CD14-positive monocyte (primary cell): ENCODE results near the gene C1QTNF1. TPM values are rescaled to one million over a fixed set of nuclear protein-coding genes. Genes with fewer than 3 reads are reported as not detected.

ENCODE experiments used
- DNase-seq, 3 donors: peaks; one replicate each; pipeline ENCODE4 v3.0.0-alpha.2; 2011 to 2022
- H2AFZ ChIP-seq: 2 replicates; pipeline ENCODE4 v1.6.0; 2012; ENCODE audit warnings: mild to moderate bottlenecking, low read depth, low read length, inconsistent platforms; ENCODE audit not compliant: insufficient read depth, poor library complexity, severe bottlenecking
- H3K27ac ChIP-seq, 2 donors: 1 replicate in 1 of 2; 2 replicates in 1 of 2; pipeline ENCODE4 v1.5.1; 2012 to 2013; ENCODE audit warnings: low read length in 2 of 2, control low read depth in 1 of 2, inconsistent platforms in 1 of 2, low read depth in 1 of 2, mild to moderate bottlenecking in 1 of 2
- H3K27me3 ChIP-seq, 2 donors: one replicate each; pipeline versions ENCODE4 v1.6.0 to v1.6.1; 2011 to 2013; ENCODE audit warnings: low read length in 2 of 2; ENCODE audit not compliant: control insufficient read depth in 2 of 2, insufficient read depth in 2 of 2
- H3K36me3 ChIP-seq, 2 donors: replicated peaks in 1 of 2; 1 replicate in 1 of 2; 2 replicates in 1 of 2; pipeline versions ENCODE4 v1.5.1 to v1.6.1; 2012 to 2013; ENCODE audit warnings: low read length in 2 of 2, control low read depth in 1 of 2, inconsistent platforms in 1 of 2, mild to moderate bottlenecking in 1 of 2; ENCODE audit not compliant: insufficient read depth in 2 of 2, control insufficient read depth in 1 of 2
- H3K4me1 ChIP-seq, 2 donors: 1 replicate in 1 of 2; 2 replicates in 1 of 2; pipeline versions ENCODE4 v1.5.1 to v1.6.1; 2012 to 2013; ENCODE audit warnings: low read length in 2 of 2, control low read depth in 1 of 2, inconsistent platforms in 1 of 2, mild to moderate bottlenecking in 1 of 2, moderate library complexity in 1 of 2; ENCODE audit not compliant: insufficient read depth in 2 of 2, control insufficient read depth in 1 of 2
- H3K4me2 ChIP-seq: replicated peaks from 2 replicates; pipeline ENCODE3; 2012; ENCODE audit warnings: low read length, moderate library complexity, mild to moderate bottlenecking; ENCODE audit not compliant: poor library complexity, severe bottlenecking; ENCODE audit errors: extremely low read depth
- H3K4me3 ChIP-seq, 3 experiments: fragments of 200-600 bp in 1 of 3; sonication (generic) in 1 of 3; replicated peaks in 1 of 3; 1 replicate in 2 of 3; 2 replicates in 1 of 3; pipeline ENCODE4 v1.5.1; 2011 to 2013; ENCODE audit warnings: low read length in 3 of 3, mild to moderate bottlenecking in 3 of 3, control low read depth in 2 of 3, low read depth in 2 of 3, inconsistent platforms in 1 of 3, moderate library complexity in 1 of 3
- H3K79me2 ChIP-seq: 2 replicates; pipeline ENCODE4 v1.6.0; 2012; ENCODE audit warnings: mild to moderate bottlenecking, control low read depth, inconsistent platforms, low read length, moderate library complexity; ENCODE audit not compliant: insufficient read depth
- H3K9ac ChIP-seq: 2 replicates; pipeline ENCODE4 v1.6.0; 2017; ENCODE audit warnings: low read length, mild to moderate bottlenecking; ENCODE audit not compliant: insufficient read depth, poor library complexity, severe bottlenecking
- H3K9me3 ChIP-seq, 2 donors: replicated peaks in 1 of 2; 1 replicate in 1 of 2; 2 replicates in 1 of 2; pipeline versions ENCODE4 v1.5.1 to v1.6.1; 2012 to 2013; ENCODE audit warnings: low read length in 2 of 2, control low read depth in 1 of 2; ENCODE audit not compliant: control insufficient read depth in 1 of 2, insufficient read depth in 1 of 2
- H4K20me1 ChIP-seq: 2 replicates; pipeline ENCODE4 v1.6.0; 2012; ENCODE audit warnings: mild to moderate bottlenecking, low read length, control low read depth, moderate library complexity; ENCODE audit not compliant: insufficient read depth
- H3K27ac Mint-ChIP-seq, 7 donors: one replicate each; pipeline ENCODE4 v1.8.0; 2020; ENCODE audit warnings: mild to moderate bottlenecking in 7 of 7, mixed read lengths in 7 of 7, moderate library complexity in 6 of 7, inconsistent platforms in 2 of 7
- H3K27me3 Mint-ChIP-seq, 3 donors: one replicate each; pipeline ENCODE4 v1.8.0; 2021 to 2022; ENCODE audit warnings: low read depth in 3 of 3, mild to moderate bottlenecking in 3 of 3, mixed read lengths in 3 of 3, moderate library complexity in 3 of 3, inconsistent platforms in 1 of 3
- H3K36me3 Mint-ChIP-seq, 2 donors: one replicate each; pipeline ENCODE4 v1.8.0; 2020; ENCODE audit warnings: mixed read lengths in 2 of 2, inconsistent platforms in 1 of 2, mild to moderate bottlenecking in 1 of 2
- H3K4me1 Mint-ChIP-seq: one replicate; pipeline ENCODE4 v1.8.0; 2020; ENCODE audit warnings: mild to moderate bottlenecking, mixed read lengths
- H3K4me3 Mint-ChIP-seq, 2 donors: one replicate each; pipeline ENCODE4 v1.8.0; 2020; ENCODE audit warnings: mild to moderate bottlenecking in 2 of 2, mixed read lengths in 2 of 2, moderate library complexity in 1 of 2
- H3K9me3 Mint-ChIP-seq, 7 donors: one replicate each; pipeline ENCODE4 v1.8.0; 2020 to 2022; ENCODE audit warnings: mixed read lengths in 7 of 7, mild to moderate bottlenecking in 6 of 7, moderate library complexity in 6 of 7, inconsistent platforms in 2 of 7
- WGBS: methylation state at CpG from one replicate; pipeline ENCODE4 v1.1.5; 2013; ENCODE audit warnings: missing lambda C conversion rate; ENCODE audit not compliant: insufficient coverage; 5-methylcytosine and 5-hydroxymethylcytosine counted together
- intact Hi-C, 2 donors: fragments of 100-400 bp; cut with micrococcal nuclease; formaldehyde crosslinking; loops; one replicate each; pipeline versions ENCODE4 v1.15.0 to v1.15.1; 2023
- polyA plus RNA-seq, 3 donors: library from polyadenylated mRNA; depleted of rRNA in 1 of 3; unstranded in 2 of 3; stranded (reverse) in 1 of 3; fragments of 300-500 nt in 2 of 3; fragments of >200 nt in 1 of 3; fragmentation: Illumina TruSeq in 2 of 3; gene quantifications; 1 replicate in 2 of 3; 2 replicates in 1 of 3; pipeline ENCODE4 v1.2.3, GENCODE V29; 2012 to 2021
- TF ChIP-seq, protein P1 (sequence below): fragments of 200-600 bp; IDR thresholded peaks from one replicate; pipeline ENCODE4 v1.8.0; 2022; ENCODE audit warnings: antibody characterized with exemption, mild to moderate bottlenecking

Gene C1QTNF1
- polyA plus RNA-seq, 3 donors = not detected

GRCh38 chr17:79064026-79064425 lies 40.1 kb downstream of the C1QTNF1 start:
- Histone ChIP-seq H3K27ac (no peak overlapping the region), H3K9ac (no peak overlapping the region), H3K9me3 (no peaks in the 10 kb centered on the region), H3K36me3 (no peaks in the 10 kb centered on the region), H3K79me2 (no peaks in the 10 kb centered on the region), H4K20me1 (no peaks in the 10 kb centered on the region), H3K4me2 (no peak overlapping the region), H3K4me1 (peaks cover 4 to 5% of the 10 kb centered on the region in 2 donors), H3K27me3 (no peaks in the 10 kb centered on the region), H3K4me3 (no peak overlapping the region), H2AFZ (no peak overlapping the region)
- TF ChIP-seq, protein P1, sequence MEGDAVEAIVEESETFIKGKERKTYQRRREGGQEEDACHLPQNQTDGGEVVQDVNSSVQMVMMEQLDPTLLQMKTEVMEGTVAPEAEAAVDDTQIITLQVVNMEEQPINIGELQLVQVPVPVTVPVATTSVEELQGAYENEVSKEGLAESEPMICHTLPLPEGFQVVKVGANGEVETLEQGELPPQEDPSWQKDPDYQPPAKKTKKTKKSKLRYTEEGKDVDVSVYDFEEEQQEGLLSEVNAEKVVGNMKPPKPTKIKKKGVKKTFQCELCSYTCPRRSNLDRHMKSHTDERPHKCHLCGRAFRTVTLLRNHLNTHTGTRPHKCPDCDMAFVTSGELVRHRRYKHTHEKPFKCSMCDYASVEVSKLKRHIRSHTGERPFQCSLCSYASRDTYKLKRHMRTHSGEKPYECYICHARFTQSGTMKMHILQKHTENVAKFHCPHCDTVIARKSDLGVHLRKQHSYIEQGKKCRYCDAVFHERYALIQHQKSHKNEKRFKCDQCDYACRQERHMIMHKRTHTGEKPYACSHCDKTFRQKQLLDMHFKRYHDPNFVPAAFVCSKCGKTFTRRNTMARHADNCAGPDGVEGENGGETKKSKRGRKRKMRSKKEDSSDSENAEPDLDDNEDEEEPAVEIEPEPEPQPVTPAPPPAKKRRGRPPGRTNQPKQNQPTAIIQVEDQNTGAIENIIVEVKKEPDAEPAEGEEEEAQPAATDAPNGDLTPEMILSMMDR = no peak
- no peak for DNase-seq
- WGBS = 77% methylated on average over 4 of the region's 4 CpGs
- intact Hi-C loops = no loop called here
- H3K36me3 Mint-ChIP-seq = no peaks in the 10 kb centered on the region
- no peak overlapping the region for H3K27ac Mint-ChIP-seq
- H3K4me3 Mint-ChIP-seq = no peak overlapping the region
- peaks cover 0 to 3% (median 0%) of the 10 kb centered on the region in 7 donors for H3K9me3 Mint-ChIP-seq
- H3K4me1 Mint-ChIP-seq = peaks cover 7% of the 10 kb centered on the region
- peaks cover 1 to 10% (median 8%) of the 10 kb centered on the region in 3 donors for H3K27me3 Mint-ChIP-seq

- peak overlapping the region in 1 of 2 donors; percentile 59 for H3K4me3 Mint-ChIP-seq
Measured at GRCh38 chr17:79065105-79065670, 41.2 kb downstream of the C1QTNF1 start.

More at GRCh38 chr17:79065105-79065670, 41.2 kb downstream of the C1QTNF1 start:
- H3K9me3 Mint-ChIP-seq = peaks cover 0 to 3% (median 0%) of the 10 kb centered on the region in 7 donors
- no peaks in the 10 kb centered on the region for H3K36me3 Mint-ChIP-seq
- TF ChIP-seq, protein P1 = peak; percentile 75
- intact Hi-C loops = no loop called here
- peak; percentile 43 to 60 (median 60) for DNase-seq
- H3K4me1 ChIP-seq = no peaks in the 10 kb centered on the region
- no peaks in the 10 kb centered on the region for H3K27me3 ChIP-seq
- H3K27me3 Mint-ChIP-seq = peaks cover 1 to 11% (median 7%) of the 10 kb centered on the region in 3 donors
- no peak overlapping the region for H3K27ac Mint-ChIP-seq
- H3K4me1 Mint-ChIP-seq = peaks cover 3% of the 10 kb centered on the region
- H3K4me2 ChIP-seq = no peak overlapping the region
- H3K36me3 ChIP-seq = no peaks in the 10 kb centered on the region
- no peak overlapping the region for H3K9ac ChIP-seq
- H4K20me1 ChIP-seq = no peaks in the 10 kb centered on the region
- no peak overlapping the region for H3K4me3 ChIP-seq
- WGBS = no CpG with 5 or more reads among the region's 10 CpGs
- no peaks in the 10 kb centered on the region for H3K79me2 ChIP-seq
- H3K9me3 ChIP-seq = no peaks in the 10 kb centered on the region
- H2AFZ ChIP-seq = no peak overlapping the region
- no peak overlapping the region for H3K27ac ChIP-seq
